ENCODE measurements around the gene LPAR2.

The LPAR2 gene

DNA sequence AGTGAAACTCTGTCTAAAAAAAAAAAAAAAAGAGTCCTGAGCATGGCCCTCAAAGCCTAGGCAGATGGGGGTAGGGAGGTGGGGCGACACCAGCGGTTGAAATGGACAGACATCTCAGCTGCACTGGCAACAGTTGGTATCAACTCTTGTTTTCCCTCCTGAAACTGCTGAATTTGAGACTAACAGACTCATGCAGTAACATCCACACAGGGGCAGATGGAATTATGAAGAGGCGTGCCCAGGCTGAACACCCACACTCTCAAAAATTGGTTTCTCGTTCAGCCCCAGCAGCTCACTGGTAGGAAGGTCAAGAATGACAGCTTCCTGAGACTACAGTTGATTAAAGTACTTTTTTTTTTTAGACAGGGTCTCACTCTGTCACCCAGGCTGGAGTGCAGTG, 33.6 kb downstream of the LPAR2 start:
- Histone ChIP-seq H3K9ac (ENCODE audit: low read length) (no peak overlapping the region), H4K20me1 (ENCODE audit: low read depth, low read length) (no peaks in the 10 kb centered on the region), H3K4me3 (ENCODE audit: insufficient read depth, low read length, poor library complexity, severe bottlenecking) (no peak overlapping the region), H2AFZ (ENCODE audit: low read depth, low read length, severe bottlenecking) (no peak overlapping the region), H3F3A (ENCODE audit: insufficient read depth) (peaks cover 14% of the 10 kb centered on the region), H3K27me3 (ENCODE audit: low read length) (no peaks in the 10 kb centered on the region), H3K9me3 (ENCODE audit: insufficient read depth, low read length) (no peaks in the 10 kb centered on the region), H3K79me2 (ENCODE audit: insufficient read depth, low read length) (no peaks in the 10 kb centered on the region), H3K36me3 (ENCODE audit: low read length) (no peaks in the 10 kb centered on the region), H3K9me2 (replicated peaks; ENCODE audit: insufficient read depth, low read length) (no peaks in the 10 kb centered on the region), H3K4me2 (ENCODE audit: low read depth, low read length, poor library complexity, severe bottlenecking) (no peak overlapping the region), H3K27ac (ENCODE audit: low read depth, low read length) (no peak overlapping the region)
- no peak for TF ChIP-seq EZH2phosphoT487 (conservative IDR thresholded peaks at IDR 0.05; ENCODE audit: low read length)
- TF ChIP-seq, protein P1, sequence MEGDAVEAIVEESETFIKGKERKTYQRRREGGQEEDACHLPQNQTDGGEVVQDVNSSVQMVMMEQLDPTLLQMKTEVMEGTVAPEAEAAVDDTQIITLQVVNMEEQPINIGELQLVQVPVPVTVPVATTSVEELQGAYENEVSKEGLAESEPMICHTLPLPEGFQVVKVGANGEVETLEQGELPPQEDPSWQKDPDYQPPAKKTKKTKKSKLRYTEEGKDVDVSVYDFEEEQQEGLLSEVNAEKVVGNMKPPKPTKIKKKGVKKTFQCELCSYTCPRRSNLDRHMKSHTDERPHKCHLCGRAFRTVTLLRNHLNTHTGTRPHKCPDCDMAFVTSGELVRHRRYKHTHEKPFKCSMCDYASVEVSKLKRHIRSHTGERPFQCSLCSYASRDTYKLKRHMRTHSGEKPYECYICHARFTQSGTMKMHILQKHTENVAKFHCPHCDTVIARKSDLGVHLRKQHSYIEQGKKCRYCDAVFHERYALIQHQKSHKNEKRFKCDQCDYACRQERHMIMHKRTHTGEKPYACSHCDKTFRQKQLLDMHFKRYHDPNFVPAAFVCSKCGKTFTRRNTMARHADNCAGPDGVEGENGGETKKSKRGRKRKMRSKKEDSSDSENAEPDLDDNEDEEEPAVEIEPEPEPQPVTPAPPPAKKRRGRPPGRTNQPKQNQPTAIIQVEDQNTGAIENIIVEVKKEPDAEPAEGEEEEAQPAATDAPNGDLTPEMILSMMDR (IDR thresholded peaks at IDR 0.05; ENCODE audit: insufficient read depth, low read length, poor library complexity, severe bottlenecking): no peak

DNA sequence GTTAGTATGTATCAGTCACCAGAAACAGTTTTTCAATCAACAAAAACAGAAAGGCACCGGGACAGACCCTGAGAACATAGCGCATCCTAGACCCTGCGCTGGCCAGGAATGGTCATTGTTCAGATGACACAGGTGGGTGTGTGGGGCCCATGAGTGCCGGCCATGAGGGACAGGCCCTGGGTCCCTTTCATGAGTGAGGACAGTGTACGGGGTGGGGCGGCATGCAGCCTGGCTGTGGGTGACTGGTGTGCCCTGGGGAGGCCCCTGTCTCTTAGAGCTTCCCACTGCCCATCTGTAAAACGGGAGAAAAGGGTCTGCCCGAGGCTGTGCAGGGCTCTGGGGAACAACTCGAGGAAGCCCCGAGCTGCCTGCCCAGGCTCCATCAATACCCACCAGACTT, 35.3 kb downstream of the LPAR2 start:
- no peaks in the 10 kb centered on the region for H3K9me3 ChIP-seq (ENCODE audit: insufficient read depth, low read length)
- no peak overlapping the region for H2AFZ ChIP-seq (ENCODE audit: low read depth, low read length, severe bottlenecking)
- no peaks in the 10 kb centered on the region for H3K79me2 ChIP-seq (ENCODE audit: insufficient read depth, low read length)
- H3K36me3 ChIP-seq (ENCODE audit: low read length): no peaks in the 10 kb centered on the region
- H3K27ac ChIP-seq (ENCODE audit: low read depth, low read length): no peak overlapping the region
- H4K20me1 ChIP-seq (ENCODE audit: low read depth, low read length): no peaks in the 10 kb centered on the region
- H3K9ac ChIP-seq (ENCODE audit: low read length): no peak overlapping the region
- H3K9me2 ChIP-seq (replicated peaks; ENCODE audit: insufficient read depth, low read length): no peaks in the 10 kb centered on the region
- H3K4me3 ChIP-seq (ENCODE audit: insufficient read depth, low read length, poor library complexity, severe bottlenecking): no peak overlapping the region
- H3K4me2 ChIP-seq (ENCODE audit: low read depth, low read length, poor library complexity, severe bottlenecking): no peak overlapping the region
- H3K27me3 ChIP-seq (ENCODE audit: low read length): no peaks in the 10 kb centered on the region
- TF ChIP-seq, protein P1 (IDR thresholded peaks at IDR 0.05; ENCODE audit: insufficient read depth, low read length, poor library complexity, severe bottlenecking): no peak
- no peak for TF ChIP-seq EZH2phosphoT487 (conservative IDR thresholded peaks at IDR 0.05; ENCODE audit: low read length)
- H3F3A ChIP-seq (ENCODE audit: insufficient read depth): peaks cover 7% of the 10 kb centered on the region

DNA sequence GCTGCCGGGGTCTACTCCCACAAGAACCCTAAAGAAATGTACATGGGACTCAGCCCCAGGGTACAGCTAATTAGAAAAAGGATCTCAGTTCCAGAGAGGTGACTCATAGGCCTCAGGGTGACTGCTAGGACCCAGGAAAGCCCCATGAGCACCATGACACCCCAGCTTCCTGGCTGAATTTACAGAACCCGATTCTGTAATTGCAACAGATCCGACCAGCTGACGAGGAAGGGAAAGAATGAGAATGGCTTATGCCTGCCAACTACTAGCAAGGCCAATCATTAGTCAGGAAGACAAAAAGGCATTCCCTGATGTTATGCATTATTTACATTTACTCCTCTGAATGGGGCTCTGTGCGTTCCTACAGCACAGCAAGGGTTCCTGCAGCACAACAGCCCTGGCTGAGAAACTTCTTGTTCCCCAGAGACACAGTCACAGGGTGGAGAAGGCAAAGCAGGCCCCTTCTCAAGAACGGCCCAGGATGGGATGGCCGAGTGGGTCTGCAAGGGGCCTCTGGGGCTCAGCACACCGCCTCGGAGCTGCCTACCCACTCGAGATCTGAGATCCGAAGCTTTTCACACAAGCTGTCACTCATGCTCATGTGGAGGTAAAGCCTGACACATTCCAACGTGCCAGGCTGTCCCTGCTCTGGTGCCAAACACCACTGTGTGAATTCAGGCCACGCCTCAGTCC, 36.7 kb downstream of the LPAR2 start:
- no peaks in the 10 kb centered on the region for H3K27me3 ChIP-seq (ENCODE audit: low read length)
- no peaks in the 10 kb centered on the region for H3K9me2 ChIP-seq (replicated peaks; ENCODE audit: insufficient read depth, low read length)
- no peaks in the 10 kb centered on the region for H3K79me2 ChIP-seq (ENCODE audit: insufficient read depth, low read length)
- H3K9ac ChIP-seq (ENCODE audit: low read length): no peak overlapping the region
- H3K36me3 ChIP-seq (ENCODE audit: low read length): no peaks in the 10 kb centered on the region
- no peaks in the 10 kb centered on the region for H3F3A ChIP-seq (ENCODE audit: insufficient read depth)
- TF ChIP-seq EZH2phosphoT487 (conservative IDR thresholded peaks at IDR 0.05; ENCODE audit: low read length): no peak
- TF ChIP-seq, protein P1 (IDR thresholded peaks at IDR 0.05; ENCODE audit: insufficient read depth, low read length, poor library complexity, severe bottlenecking): no peak
- H3K4me3 ChIP-seq (ENCODE audit: insufficient read depth, low read length, poor library complexity, severe bottlenecking): no peak overlapping the region
- H4K20me1 ChIP-seq (ENCODE audit: low read depth, low read length): no peaks in the 10 kb centered on the region
- H2AFZ ChIP-seq (ENCODE audit: low read depth, low read length, severe bottlenecking): no peak overlapping the region
- H3K9me3 ChIP-seq (ENCODE audit: insufficient read depth, low read length): no peaks in the 10 kb centered on the region
- no peak overlapping the region for H3K27ac ChIP-seq (ENCODE audit: low read depth, low read length)
- no peak overlapping the region for H3K4me2 ChIP-seq (ENCODE audit: low read depth, low read length, poor library complexity, severe bottlenecking)
